HepG2 (cell line): ENCODE measurements around the gene MEAK7. TPM values are rescaled to one million over a fixed set of nuclear protein-coding genes. Genes with fewer than 3 reads are reported as not detected.

ENCODE experiments used
- CEBPG ChIP-seq: IDR thresholded peaks from 2 replicates; pipeline ENCODE4 v1.6.1; 2016
- HMGA1 ChIP-seq: sonication (generic); formaldehyde crosslinking; conservative IDR thresholded peaks from 2 replicates; pipeline ENCODE4 v1.4.0; 2020; ENCODE audit warnings: missing genetic modification reagents
- NCOA2 ChIP-seq: sonication (generic); formaldehyde crosslinking; IDR thresholded peaks from 2 replicates; pipeline ENCODE4 v1.8.0; 2022; ENCODE audit warnings: inconsistent platforms
- NFE2 ChIP-seq: sonication (generic); formaldehyde crosslinking; IDR thresholded peaks from 2 replicates; pipeline ENCODE4 v1.4.0; 2020; ENCODE audit warnings: missing genetic modification reagents
- NR2F1 ChIP-seq, 2 experiments: fragments of 450-650 bp in 1 of 2; formaldehyde crosslinking in 1 of 2; IDR thresholded peaks; 2 replicates each; pipeline versions ENCODE4 v1.5.0 to v1.6.1; 2016 to 2020; ENCODE audit warnings: mild to moderate bottlenecking in 1 of 2, missing compliant biosample characterization in 1 of 2, missing genetic modification reagents in 1 of 2, moderate library complexity in 1 of 2
- RELA ChIP-seq: sonication (generic); formaldehyde crosslinking; IDR thresholded peaks from 2 replicates; pipeline ENCODE4 v1.4.0; 2020; ENCODE audit warnings: missing genetic modification reagents
- SAFB2 ChIP-seq: sonication (generic); formaldehyde crosslinking; IDR thresholded peaks from 2 replicates; pipeline ENCODE4 v1.5.1; 2020; ENCODE audit warnings: missing genetic modification reagents, low read depth, mild to moderate bottlenecking, borderline replicate concordance
- SUZ12 ChIP-seq: fragments of 150-350 bp; IDR thresholded peaks from 2 replicates; pipeline ENCODE4 v1.6.1; 2014; ENCODE audit warnings: low read depth, low read length
- ZFP36L1 ChIP-seq: sonication (generic); formaldehyde crosslinking; IDR thresholded peaks from 2 replicates; pipeline ENCODE4 v1.8.0; 2022; ENCODE audit warnings: mild to moderate bottlenecking, missing genetic modification reagents, moderate library complexity
- ZFX ChIP-seq: sonication (generic); formaldehyde crosslinking; IDR thresholded peaks from 2 replicates; pipeline ENCODE4 v1.4.0; 2020; ENCODE audit warnings: mild to moderate bottlenecking, low read depth, missing genetic modification reagents, moderate library complexity
- ZNF350 ChIP-seq: sonication (generic); formaldehyde crosslinking; IDR thresholded peaks from 2 replicates; pipeline ENCODE4 v1.4.0; 2020; ENCODE audit warnings: mild to moderate bottlenecking, low read depth, missing genetic modification reagents, borderline replicate concordance
- ZNF460 ChIP-seq: sonication (generic); formaldehyde crosslinking; IDR thresholded peaks from 2 replicates; pipeline ENCODE4 v1.5.1; 2020; ENCODE audit warnings: missing genetic modification reagents, mild to moderate bottlenecking, borderline replicate concordance
- ZNF574 ChIP-seq: sonication (generic); formaldehyde crosslinking; IDR thresholded peaks from 2 replicates; pipeline ENCODE4 v1.4.0; 2020; ENCODE audit warnings: missing genetic modification reagents
- ZNF713 ChIP-seq: sonication (generic); formaldehyde crosslinking; IDR thresholded peaks from 2 replicates; pipeline ENCODE4 v1.4.0; 2020; ENCODE audit warnings: mild to moderate bottlenecking, missing genetic modification reagents
- ZNF775 ChIP-seq: sonication (generic); formaldehyde crosslinking; IDR thresholded peaks from 2 replicates; pipeline ENCODE4 v1.4.0; 2020; ENCODE audit warnings: missing genetic modification reagents, mild to moderate bottlenecking, moderate library complexity, borderline replicate concordance
- ZNF850 ChIP-seq: sonication (generic); formaldehyde crosslinking; conservative IDR thresholded peaks from 2 replicates; pipeline ENCODE4 v1.9.0; 2021; ENCODE audit warnings: mild to moderate bottlenecking, missing genetic modification reagents
- polyA plus RNA-seq, 8 experiments: library from polyadenylated mRNA; depleted of rRNA in 3 of 8; stranded (reverse) in 7 of 8; unstranded in 1 of 8; fragments of >200 nt; fragmentation: Illumina TruSeq in 4 of 8; extraction: Trizol in 4 of 8; gene quantifications; 2 replicates each; pipeline versions ENCODE4 v1.2.1 to v1.2.3, GENCODE V29; 2011 to 2016; ENCODE audit warnings: low read depth in 4 of 8, missing spikeins in 1 of 8, mixed read lengths in 1 of 8; ENCODE audit not compliant: insufficient read depth in 1 of 8
- total RNA-seq, 5 experiments: library from RNA; depleted of rRNA; stranded (reverse); fragments of >200 nt; fragmentation: Illumina TruSeq; extraction: Trizol; gene quantifications; 2 replicates each; pipeline ENCODE4 v1.2.3, GENCODE V29; 2016; ENCODE audit warnings: low read depth in 1 of 5
- TF ChIP-seq, protein P1 (sequence below): sonication (generic); formaldehyde crosslinking; IDR thresholded peaks from 2 replicates; pipeline ENCODE4 v1.4.0; 2020; ENCODE audit warnings: missing genetic modification reagents, borderline replicate concordance
- TF ChIP-seq, protein P2 (sequence below): sonication (generic); formaldehyde crosslinking; IDR thresholded peaks from 2 replicates; pipeline ENCODE4 v1.8.0; 2022; ENCODE audit warnings: missing genetic modification reagents, mild to moderate bottlenecking, borderline replicate concordance
- TF ChIP-seq, protein P3 (sequence below): IDR thresholded peaks from 2 replicates; pipeline ENCODE4 v1.6.1; 2012; ENCODE audit warnings: low read depth, low read length, improper control_type of control experiment

The MEAK7 gene
- total and polyA plus RNA-seq, 2 of the 13 experiments (the other 11 are each of a cell fraction or from before 2014, with no cell fraction given): 11.8 to 14.7 TPM

GRCh38 chr16:84504420-84505248 is at the start of gene MEAK7 (continued):
- TF ChIP-seq NR2F1 (CRISPR knock-in tag; IDR thresholded peaks at IDR 0.05): no peak
- TF ChIP-seq ZNF713 (CRISPR knock-in tag): no peak
- TF ChIP-seq ZNF350 (CRISPR knock-in tag): peak; percentile 81; the same call in 1 of the 2 replicates
- TF ChIP-seq CEBPG (CRISPR knock-in tag): no peak
- TF ChIP-seq ZNF775: no peak
- peak; percentile 63 for TF ChIP-seq ZNF574
- no peak for TF ChIP-seq SUZ12
- TF ChIP-seq, protein P1, sequence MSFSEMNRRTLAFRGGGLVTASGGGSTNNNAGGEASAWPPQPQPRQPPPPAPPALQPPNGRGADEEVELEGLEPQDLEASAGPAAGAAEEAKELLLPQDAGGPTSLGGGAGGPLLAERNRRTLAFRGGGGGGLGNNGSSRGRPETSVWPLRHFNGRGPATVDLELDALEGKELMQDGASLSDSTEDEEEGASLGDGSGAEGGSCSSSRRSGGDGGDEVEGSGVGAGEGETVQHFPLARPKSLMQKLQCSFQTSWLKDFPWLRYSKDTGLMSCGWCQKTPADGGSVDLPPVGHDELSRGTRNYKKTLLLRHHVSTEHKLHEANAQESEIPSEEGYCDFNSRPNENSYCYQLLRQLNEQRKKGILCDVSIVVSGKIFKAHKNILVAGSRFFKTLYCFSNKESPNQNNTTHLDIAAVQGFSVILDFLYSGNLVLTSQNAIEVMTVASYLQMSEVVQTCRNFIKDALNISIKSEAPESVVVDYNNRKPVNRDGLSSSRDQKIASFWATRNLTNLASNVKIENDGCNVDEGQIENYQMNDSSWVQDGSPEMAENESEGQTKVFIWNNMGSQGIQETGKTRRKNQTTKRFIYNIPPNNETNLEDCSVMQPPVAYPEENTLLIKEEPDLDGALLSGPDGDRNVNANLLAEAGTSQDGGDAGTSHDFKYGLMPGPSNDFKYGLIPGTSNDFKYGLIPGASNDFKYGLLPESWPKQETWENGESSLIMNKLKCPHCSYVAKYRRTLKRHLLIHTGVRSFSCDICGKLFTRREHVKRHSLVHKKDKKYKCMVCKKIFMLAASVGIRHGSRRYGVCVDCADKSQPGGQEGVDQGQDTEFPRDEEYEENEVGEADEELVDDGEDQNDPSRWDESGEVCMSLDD (CRISPR knock-in tag): no peak
- TF ChIP-seq RELA (CRISPR knock-in tag): no peak; the same call in 1 of the 2 replicates
- TF ChIP-seq ZFP36L1 (CRISPR knock-in tag): no peak
- TF ChIP-seq SAFB2 (CRISPR knock-in tag): no peak
- no peak for TF ChIP-seq ZNF460 (CRISPR knock-in tag)
- TF ChIP-seq NFE2 (CRISPR knock-in tag): no peak
- peak; percentile 98 for TF ChIP-seq ZFX
- no peak for TF ChIP-seq HMGA1 (CRISPR knock-in tag)
- TF ChIP-seq, protein P2, sequence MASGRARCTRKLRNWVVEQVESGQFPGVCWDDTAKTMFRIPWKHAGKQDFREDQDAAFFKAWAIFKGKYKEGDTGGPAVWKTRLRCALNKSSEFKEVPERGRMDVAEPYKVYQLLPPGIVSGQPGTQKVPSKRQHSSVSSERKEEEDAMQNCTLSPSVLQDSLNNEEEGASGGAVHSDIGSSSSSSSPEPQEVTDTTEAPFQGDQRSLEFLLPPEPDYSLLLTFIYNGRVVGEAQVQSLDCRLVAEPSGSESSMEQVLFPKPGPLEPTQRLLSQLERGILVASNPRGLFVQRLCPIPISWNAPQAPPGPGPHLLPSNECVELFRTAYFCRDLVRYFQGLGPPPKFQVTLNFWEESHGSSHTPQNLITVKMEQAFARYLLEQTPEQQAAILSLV: peak; percentile 68; the same call in 1 of the 2 replicates
- TF ChIP-seq ZNF850 (CRISPR knock-in tag): no peak
- TF ChIP-seq, protein P3, sequence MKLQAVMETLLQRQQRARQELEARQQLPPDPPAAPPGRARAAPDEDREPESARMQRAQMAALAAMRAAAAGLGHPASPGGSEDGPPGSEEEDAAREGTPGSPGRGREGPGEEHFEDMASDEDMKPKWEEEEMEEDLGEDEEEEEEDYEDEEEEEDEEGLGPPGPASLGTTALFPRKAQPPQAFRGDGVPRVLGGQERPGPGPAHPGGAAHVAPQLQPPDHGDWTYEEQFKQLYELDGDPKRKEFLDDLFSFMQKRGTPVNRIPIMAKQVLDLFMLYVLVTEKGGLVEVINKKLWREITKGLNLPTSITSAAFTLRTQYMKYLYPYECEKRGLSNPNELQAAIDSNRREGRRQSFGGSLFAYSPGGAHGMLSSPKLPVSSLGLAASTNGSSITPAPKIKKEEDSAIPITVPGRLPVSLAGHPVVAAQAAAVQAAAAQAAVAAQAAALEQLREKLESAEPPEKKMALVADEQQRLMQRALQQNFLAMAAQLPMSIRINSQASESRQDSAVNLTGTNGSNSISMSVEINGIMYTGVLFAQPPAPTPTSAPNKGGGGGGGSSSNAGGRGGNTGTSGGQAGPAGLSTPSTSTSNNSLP: no peak
- TF ChIP-seq NCOA2 (CRISPR knock-in tag): no peak
